Measurements from ENCODE around the gene TTC1.

The TTC1 gene

DNA sequence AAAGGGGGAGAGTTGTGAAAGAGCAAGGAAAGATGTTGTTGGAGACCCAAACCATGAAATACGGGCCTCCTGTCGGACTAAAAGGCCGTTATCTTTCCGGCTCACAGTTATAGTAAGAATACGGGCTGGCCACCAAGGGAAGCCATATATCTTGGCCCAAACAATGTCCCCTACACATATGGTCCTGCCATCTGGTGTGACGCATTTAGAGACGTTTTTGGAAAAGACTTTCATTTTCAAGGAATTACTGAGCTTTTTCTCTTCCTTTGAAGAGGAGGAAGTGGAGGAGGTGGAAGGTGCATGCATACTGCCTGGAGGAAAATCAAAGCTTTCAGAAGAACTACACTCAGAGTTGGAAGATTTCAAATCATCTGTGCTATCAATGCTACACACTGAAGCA lies 83.6 kb downstream of the TTC1 start:
- ATAC-seq = no peak
- TF ChIP-seq RARB (CRISPR knock-in tag; IDR thresholded peaks at IDR 0.05) (no peak), BACH2 (CRISPR knock-in tag; IDR thresholded peaks at IDR 0.05; ENCODE audit: borderline replicate concordance) (no peak), ESRRG (CRISPR knock-in tag; IDR thresholded peaks at IDR 0.05) (no peak), ZNF8 (CRISPR knock-in tag; IDR thresholded peaks at IDR 0.05) (no peak), ARNTL (CRISPR knock-in tag; IDR thresholded peaks at IDR 0.05; ENCODE audit: borderline replicate concordance, low read depth) (no peak), ZFP30 (CRISPR knock-in tag; IDR thresholded peaks at IDR 0.05) (no peak), POU6F1 (CRISPR knock-in tag; IDR thresholded peaks at IDR 0.05; ENCODE audit: borderline replicate concordance, low read depth) (no peak), SNAI2 (CRISPR knock-in tag; IDR thresholded peaks at IDR 0.05) (no peak), ZFP3 (CRISPR knock-in tag; IDR thresholded peaks at IDR 0.05) (no peak), TOX (CRISPR knock-in tag; IDR thresholded peaks at IDR 0.05; ENCODE audit: borderline replicate concordance) (no peak), ZNF565 (CRISPR knock-in tag; conservative IDR thresholded peaks at IDR 0.05; ENCODE audit: low read depth) (no peak), ZNF70 (CRISPR knock-in tag; IDR thresholded peaks at IDR 0.05) (no peak), CSDC2 (CRISPR knock-in tag; IDR thresholded peaks at IDR 0.05) (no peak), GLIS3 (CRISPR knock-in tag; IDR thresholded peaks at IDR 0.05) (no peak), TCF4 (CRISPR knock-in tag; IDR thresholded peaks at IDR 0.05; ENCODE audit: borderline replicate concordance) (no peak), OSR1 (CRISPR knock-in tag; IDR thresholded peaks at IDR 0.05) (no peak), PPARA (CRISPR knock-in tag; IDR thresholded peaks at IDR 0.05; ENCODE audit: borderline replicate concordance) (no peak)
- TF ChIP-seq, protein P1, sequence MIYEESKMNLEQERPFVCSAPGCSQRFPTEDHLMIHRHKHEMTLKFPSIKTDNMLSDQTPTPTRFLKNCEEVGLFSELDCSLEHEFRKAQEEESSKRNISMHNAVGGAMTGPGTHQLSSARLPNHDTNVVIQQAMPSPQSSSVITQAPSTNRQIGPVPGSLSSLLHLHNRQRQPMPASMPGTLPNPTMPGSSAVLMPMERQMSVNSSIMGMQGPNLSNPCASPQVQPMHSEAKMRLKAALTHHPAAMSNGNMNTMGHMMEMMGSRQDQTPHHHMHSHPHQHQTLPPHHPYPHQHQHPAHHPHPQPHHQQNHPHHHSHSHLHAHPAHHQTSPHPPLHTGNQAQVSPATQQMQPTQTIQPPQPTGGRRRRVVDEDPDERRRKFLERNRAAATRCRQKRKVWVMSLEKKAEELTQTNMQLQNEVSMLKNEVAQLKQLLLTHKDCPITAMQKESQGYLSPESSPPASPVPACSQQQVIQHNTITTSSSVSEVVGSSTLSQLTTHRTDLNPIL (CRISPR knock-in tag; IDR thresholded peaks at IDR 0.05; ENCODE audit: low read depth) = no peak
- TF ChIP-seq, protein P2, sequence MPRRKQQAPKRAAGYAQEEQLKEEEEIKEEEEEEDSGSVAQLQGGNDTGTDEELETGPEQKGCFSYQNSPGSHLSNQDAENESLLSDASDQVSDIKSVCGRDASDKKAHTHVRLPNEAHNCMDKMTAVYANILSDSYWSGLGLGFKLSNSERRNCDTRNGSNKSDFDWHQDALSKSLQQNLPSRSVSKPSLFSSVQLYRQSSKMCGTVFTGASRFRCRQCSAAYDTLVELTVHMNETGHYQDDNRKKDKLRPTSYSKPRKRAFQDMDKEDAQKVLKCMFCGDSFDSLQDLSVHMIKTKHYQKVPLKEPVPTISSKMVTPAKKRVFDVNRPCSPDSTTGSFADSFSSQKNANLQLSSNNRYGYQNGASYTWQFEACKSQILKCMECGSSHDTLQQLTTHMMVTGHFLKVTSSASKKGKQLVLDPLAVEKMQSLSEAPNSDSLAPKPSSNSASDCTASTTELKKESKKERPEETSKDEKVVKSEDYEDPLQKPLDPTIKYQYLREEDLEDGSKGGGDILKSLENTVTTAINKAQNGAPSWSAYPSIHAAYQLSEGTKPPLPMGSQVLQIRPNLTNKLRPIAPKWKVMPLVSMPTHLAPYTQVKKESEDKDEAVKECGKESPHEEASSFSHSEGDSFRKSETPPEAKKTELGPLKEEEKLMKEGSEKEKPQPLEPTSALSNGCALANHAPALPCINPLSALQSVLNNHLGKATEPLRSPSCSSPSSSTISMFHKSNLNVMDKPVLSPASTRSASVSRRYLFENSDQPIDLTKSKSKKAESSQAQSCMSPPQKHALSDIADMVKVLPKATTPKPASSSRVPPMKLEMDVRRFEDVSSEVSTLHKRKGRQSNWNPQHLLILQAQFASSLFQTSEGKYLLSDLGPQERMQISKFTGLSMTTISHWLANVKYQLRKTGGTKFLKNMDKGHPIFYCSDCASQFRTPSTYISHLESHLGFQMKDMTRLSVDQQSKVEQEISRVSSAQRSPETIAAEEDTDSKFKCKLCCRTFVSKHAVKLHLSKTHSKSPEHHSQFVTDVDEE (CRISPR knock-in tag; IDR thresholded peaks at IDR 0.05) = no peak
- TF ChIP-seq, protein P3, sequence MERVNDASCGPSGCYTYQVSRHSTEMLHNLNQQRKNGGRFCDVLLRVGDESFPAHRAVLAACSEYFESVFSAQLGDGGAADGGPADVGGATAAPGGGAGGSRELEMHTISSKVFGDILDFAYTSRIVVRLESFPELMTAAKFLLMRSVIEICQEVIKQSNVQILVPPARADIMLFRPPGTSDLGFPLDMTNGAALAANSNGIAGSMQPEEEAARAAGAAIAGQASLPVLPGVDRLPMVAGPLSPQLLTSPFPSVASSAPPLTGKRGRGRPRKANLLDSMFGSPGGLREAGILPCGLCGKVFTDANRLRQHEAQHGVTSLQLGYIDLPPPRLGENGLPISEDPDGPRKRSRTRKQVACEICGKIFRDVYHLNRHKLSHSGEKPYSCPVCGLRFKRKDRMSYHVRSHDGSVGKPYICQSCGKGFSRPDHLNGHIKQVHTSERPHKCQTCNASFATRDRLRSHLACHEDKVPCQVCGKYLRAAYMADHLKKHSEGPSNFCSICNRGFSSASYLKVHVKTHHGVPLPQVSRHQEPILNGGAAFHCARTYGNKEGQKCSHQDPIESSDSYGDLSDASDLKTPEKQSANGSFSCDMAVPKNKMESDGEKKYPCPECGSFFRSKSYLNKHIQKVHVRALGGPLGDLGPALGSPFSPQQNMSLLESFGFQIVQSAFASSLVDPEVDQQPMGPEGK (CRISPR knock-in tag; IDR thresholded peaks at IDR 0.05; ENCODE audit: borderline replicate concordance) = no peak

DNA sequence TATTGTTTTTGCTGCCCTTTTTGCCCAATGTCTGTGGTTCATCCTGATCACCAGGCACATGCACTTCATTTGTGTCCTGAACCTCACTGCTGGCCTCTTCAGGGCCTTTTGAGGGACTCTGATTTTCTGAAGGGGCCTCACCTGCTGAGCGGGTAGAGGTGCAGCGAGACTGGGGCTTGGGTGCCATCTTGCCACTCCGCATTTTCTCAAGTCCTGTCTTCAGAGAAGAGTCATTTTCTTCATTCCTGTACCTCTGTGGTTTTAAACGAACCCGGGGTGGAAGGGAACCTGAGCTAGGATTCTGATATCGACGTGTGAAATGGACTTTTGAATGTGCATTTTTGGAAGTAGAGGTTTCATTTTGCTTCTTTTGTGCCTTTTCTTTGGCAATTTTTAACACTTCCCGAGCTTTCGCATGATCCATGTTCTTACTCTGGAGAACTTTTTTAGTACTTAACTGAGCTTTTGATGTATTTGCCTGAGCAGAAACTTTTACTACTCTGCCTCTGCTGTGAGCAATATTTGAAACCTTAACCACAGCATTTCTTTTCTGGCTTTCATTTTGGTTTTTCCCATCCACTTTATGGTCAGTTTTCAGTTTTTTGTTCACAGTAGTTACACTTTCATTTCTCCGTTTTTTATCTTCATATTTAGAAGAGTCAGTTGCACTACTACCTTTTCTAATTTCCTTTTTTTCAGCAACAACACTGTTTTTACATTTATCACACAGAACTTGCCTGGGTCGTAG lies 84.2 kb downstream of the TTC1 start:
- TF ChIP-seq ZFP30 (CRISPR knock-in tag; IDR thresholded peaks at IDR 0.05) (no peak), BACH2 (CRISPR knock-in tag; IDR thresholded peaks at IDR 0.05; ENCODE audit: borderline replicate concordance) (no peak), ARNTL (CRISPR knock-in tag; IDR thresholded peaks at IDR 0.05; ENCODE audit: borderline replicate concordance, low read depth) (no peak), ESRRG (CRISPR knock-in tag; IDR thresholded peaks at IDR 0.05) (no peak), GLIS3 (CRISPR knock-in tag; IDR thresholded peaks at IDR 0.05) (no peak), ZFP3 (CRISPR knock-in tag; IDR thresholded peaks at IDR 0.05) (no peak)
- TF ChIP-seq, protein P2 (CRISPR knock-in tag; IDR thresholded peaks at IDR 0.05) = no peak
- ATAC-seq = no peak
